Stomach (tissue), 9 donors: ENCODE data around the gene UMAD1. TPM values are rescaled to one million over a fixed set of nuclear protein-coding genes. Genes with fewer than 3 reads are reported as not detected.
A peak's percentile ranks its signal among the peaks of the same experiment; 100 is the strongest.

Experiments
- DNase-seq, 2 donors: peaks; one replicate each; pipeline versions ENCODE4 v3.0.0 to v3.0.0-alpha.2; 2013 to 2019
- H3K27ac ChIP-seq, 5 donors: fragments of 200-600 bp in 4 of 5; sonication (generic) in 4 of 5; one replicate each; pipeline ENCODE4 v1.5.1; 2013 to 2019; ENCODE audit warnings: mild to moderate bottlenecking in 1 of 5, moderate library complexity in 1 of 5
- H3K27me3 ChIP-seq, 3 donors: fragments of 200-600 bp; sonication (generic); one replicate each; pipeline ENCODE4 v1.5.1; 2017 to 2019; ENCODE audit warnings: mixed run types in 1 of 3
- H3K36me3 ChIP-seq, 4 donors: fragments of 200-600 bp; sonication (generic); 1 replicate in 3 of 4; 2 replicates in 1 of 4; pipeline ENCODE4 v1.5.1; 2016 to 2019
- H3K4me1 ChIP-seq, 4 donors: fragments of 200-600 bp; sonication (generic); one replicate each; pipeline ENCODE4 v1.5.1; 2016 to 2019
- H3K4me3 ChIP-seq, 4 donors: fragments of 200-600 bp; sonication (generic) in 3 of 4; one replicate each; pipeline ENCODE4 v1.5.1; 2016 to 2019; ENCODE audit warnings: mild to moderate bottlenecking in 1 of 4
- H3K9me3 ChIP-seq, 4 donors: fragments of 200-600 bp; sonication (generic); one replicate each; pipeline ENCODE4 v1.5.1; 2016 to 2019
- EP300 ChIP-seq: sonication (generic); formaldehyde crosslinking; IDR thresholded peaks from one replicate; pipeline ENCODE4 v1.6.1; 2017; ENCODE audit warnings: antibody characterized with exemption
- POLR2A ChIP-seq, 4 donors: fragments of 450-650 bp; IDR thresholded peaks; one replicate each; pipeline ENCODE4 v1.6.1; 2016; ENCODE audit warnings: antibody characterized with exemption in 4 of 4, control low read depth in 2 of 4, mild to moderate bottlenecking in 1 of 4, moderate library complexity in 1 of 4
- POLR2AphosphoS5 ChIP-seq, 3 donors: sonication (generic); formaldehyde crosslinking; IDR thresholded peaks; one replicate each; pipeline ENCODE4 v1.6.1; 2016; ENCODE audit warnings: antibody characterized with exemption in 3 of 3
- WGBS, 5 donors: extraction: QIAGEN DNeasy Blood & Tissue Kit in 3 of 5; methylation state at CpG; one replicate each; pipeline versions ENCODE4 v1.1.5 to v1.1.7; 2013 to 2018; 5-methylcytosine and 5-hydroxymethylcytosine counted together
- intact Hi-C: fragments of 100-400 bp; cut with DNase I; formaldehyde crosslinking; loops from one replicate; pipeline ENCODE4 v1.15.1; 2023; ENCODE audit warnings: low total_unique reads
- polyA plus RNA-seq, 3 donors: library from polyadenylated mRNA; stranded (reverse); fragments of 200-250 nt; gene quantifications; one replicate each; pipeline ENCODE4 v1.2.3, GENCODE V29; 2013
- total RNA-seq, 5 donors: library from RNA; depleted of rRNA; stranded (reverse); fragments of >200 nt; gene quantifications; one replicate each; pipeline versions ENCODE4 v1.1.0 to v1.2.3, GENCODE V29; 2014 to 2016
- TF ChIP-seq, protein P1 (sequence below), 7 experiments: fragments of 450-650 bp in 4 of 7; fragments of 200-600 bp in 3 of 7; sonication (generic) in 3 of 7; IDR thresholded peaks; one replicate each; pipeline ENCODE4 v1.5.1; 2016 to 2019; ENCODE audit warnings: antibody characterized with exemption in 7 of 7, control low read depth in 2 of 7, mild to moderate bottlenecking in 1 of 7
- donor health status: healthy with polysubstance abuse.
- donor health status: Bipolar disorder and iron deficiency.
- donor health status: healthy.

UMAD1 gene
- total and polyA plus RNA-seq, 8 donors = 7.8 to 175 (median 30.1) TPM

- H3K27ac ChIP-seq = peak overlapping the region in 1 of 5 donors; percentile 35
- H3K4me1 ChIP-seq = peaks cover 11 to 47% (median 28%) of the 10 kb centered on the region in 4 donors
- H3K36me3 ChIP-seq = no peaks in the 10 kb centered on the region
- intact Hi-C loops = no loop called here
- no peaks in the 10 kb centered on the region for H3K27me3 ChIP-seq
- no peak for DNase-seq
- no peak for TF ChIP-seq EP300
- TF ChIP-seq POLR2A (IDR thresholded peaks at IDR 0.05) = no peak
- TF ChIP-seq, protein P1, sequence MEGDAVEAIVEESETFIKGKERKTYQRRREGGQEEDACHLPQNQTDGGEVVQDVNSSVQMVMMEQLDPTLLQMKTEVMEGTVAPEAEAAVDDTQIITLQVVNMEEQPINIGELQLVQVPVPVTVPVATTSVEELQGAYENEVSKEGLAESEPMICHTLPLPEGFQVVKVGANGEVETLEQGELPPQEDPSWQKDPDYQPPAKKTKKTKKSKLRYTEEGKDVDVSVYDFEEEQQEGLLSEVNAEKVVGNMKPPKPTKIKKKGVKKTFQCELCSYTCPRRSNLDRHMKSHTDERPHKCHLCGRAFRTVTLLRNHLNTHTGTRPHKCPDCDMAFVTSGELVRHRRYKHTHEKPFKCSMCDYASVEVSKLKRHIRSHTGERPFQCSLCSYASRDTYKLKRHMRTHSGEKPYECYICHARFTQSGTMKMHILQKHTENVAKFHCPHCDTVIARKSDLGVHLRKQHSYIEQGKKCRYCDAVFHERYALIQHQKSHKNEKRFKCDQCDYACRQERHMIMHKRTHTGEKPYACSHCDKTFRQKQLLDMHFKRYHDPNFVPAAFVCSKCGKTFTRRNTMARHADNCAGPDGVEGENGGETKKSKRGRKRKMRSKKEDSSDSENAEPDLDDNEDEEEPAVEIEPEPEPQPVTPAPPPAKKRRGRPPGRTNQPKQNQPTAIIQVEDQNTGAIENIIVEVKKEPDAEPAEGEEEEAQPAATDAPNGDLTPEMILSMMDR (IDR thresholded peaks at IDR 0.05) = no peak
- no peak for TF ChIP-seq POLR2AphosphoS5 (IDR thresholded peaks at IDR 0.05)
- H3K4me3 ChIP-seq = no peak overlapping the region
- H3K9me3 ChIP-seq = no peaks in the 10 kb centered on the region
- 54 to 76% (median 61%) methylated on average over 2 of the region's 2 CpGs for WGBS, 5 donors
These were observed 46.4 kb downstream of the UMAD1 start for GRCh38 chr7:7686811-7687508.

DNA sequence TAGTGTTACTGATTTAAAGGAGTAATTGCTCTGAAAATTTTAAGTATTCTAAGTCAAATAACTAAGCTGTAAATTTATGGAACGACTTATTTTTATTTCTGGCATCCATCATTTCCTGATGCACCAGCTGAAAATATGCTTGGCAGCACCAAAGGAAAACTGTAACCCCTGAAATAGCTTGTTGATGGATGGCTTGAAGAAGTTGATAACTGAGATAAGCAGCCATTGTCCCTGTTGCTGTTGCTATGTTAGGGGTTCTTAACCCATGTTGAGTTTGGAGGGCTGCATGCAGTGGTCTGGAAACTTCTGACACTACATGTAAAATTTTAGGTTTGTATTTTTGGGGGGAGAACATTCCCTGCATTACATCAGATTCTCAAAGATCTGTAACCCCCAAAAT, 47.2 kb downstream of the UMAD1 start:
- TF ChIP-seq, protein P1 (IDR thresholded peaks at IDR 0.05) = no peak
- TF ChIP-seq EP300 (no peak), POLR2A (IDR thresholded peaks at IDR 0.05) (no peak), POLR2AphosphoS5 (IDR thresholded peaks at IDR 0.05) (no peak)
- WGBS, 5 donors = 26 to 39% (median 33%) methylated on average over 1 of the region's 1 CpG
- no peaks in the 10 kb centered on the region for H3K27me3 ChIP-seq
- no peak for DNase-seq
- no peak overlapping the region for H3K4me3 ChIP-seq
- H3K36me3 ChIP-seq = no peaks in the 10 kb centered on the region
- peak overlapping the region in 2 of 5 donors; percentile 34 to 35 for H3K27ac ChIP-seq
- intact Hi-C loops = no loop called here
- H3K9me3 ChIP-seq = no peaks in the 10 kb centered on the region
- peaks cover 8 to 42% (median 21%) of the 10 kb centered on the region in 4 donors for H3K4me1 ChIP-seq

GRCh38 chr7:7688310-7688709, 47.8 kb downstream of the UMAD1 start:
- no peak for TF ChIP-seq POLR2AphosphoS5 (IDR thresholded peaks at IDR 0.05)
- no peak for TF ChIP-seq POLR2A (IDR thresholded peaks at IDR 0.05)
- TF ChIP-seq, protein P1 (IDR thresholded peaks at IDR 0.05) = no peak
- TF ChIP-seq EP300 = no peak
- intact Hi-C loops = no loop called here
- no peak overlapping the region for H3K4me3 ChIP-seq
- peaks cover 8 to 37% (median 19%) of the 10 kb centered on the region in 4 donors for H3K4me1 ChIP-seq
- no peaks in the 10 kb centered on the region for H3K27me3 ChIP-seq
- H3K27ac ChIP-seq = peak overlapping the region in 2 of 5 donors; percentile 34 to 35
- H3K36me3 ChIP-seq = no peaks in the 10 kb centered on the region
- no peak for DNase-seq
- WGBS, 5 donors = 28 to 47% (median 39%) methylated on average over 6 of the region's 6 CpGs
- no peaks in the 10 kb centered on the region for H3K9me3 ChIP-seq

DNA sequence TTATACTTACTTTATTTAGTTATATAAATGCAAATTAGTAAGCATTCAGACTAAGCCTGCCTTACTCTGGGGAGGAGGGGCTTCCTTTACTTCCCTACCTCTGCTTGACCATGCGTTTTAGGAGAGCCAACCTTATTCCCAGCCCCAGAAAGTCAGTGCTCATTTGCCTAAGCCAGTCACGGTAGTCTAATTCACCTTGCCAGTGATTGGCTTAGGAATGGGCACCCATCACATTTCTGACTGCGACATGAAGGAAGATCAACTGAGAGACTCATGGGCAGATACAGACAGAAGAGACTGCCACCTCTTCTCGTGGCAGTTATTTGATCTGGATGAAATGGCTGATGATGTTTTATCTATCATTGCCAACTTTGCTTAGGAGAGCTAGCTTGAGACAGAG, 48.4 kb downstream of the UMAD1 start:
- TF ChIP-seq POLR2A (IDR thresholded peaks at IDR 0.05) (no peak), POLR2AphosphoS5 (IDR thresholded peaks at IDR 0.05) (no peak), EP300 (no peak)
- TF ChIP-seq, protein P1 (IDR thresholded peaks at IDR 0.05) = no peak
- 88 to 93% (median 90%) methylated on average over 4 of the region's 4 CpGs for WGBS, 5 donors
- H3K4me1 ChIP-seq = peaks cover 8 to 30% (median 18%) of the 10 kb centered on the region in 4 donors
- H3K9me3 ChIP-seq = no peaks in the 10 kb centered on the region
- peak overlapping the region in 1 of 5 donors; percentile 30 for H3K27ac ChIP-seq
- H3K36me3 ChIP-seq = no peaks in the 10 kb centered on the region
- intact Hi-C loops = no loop called here
- H3K27me3 ChIP-seq = no peaks in the 10 kb centered on the region
- DNase-seq = no peak
- H3K4me3 ChIP-seq = no peak overlapping the region
